Kidney (tissue), 14 donors: ENCODE data around the gene KLF6. TPM values are rescaled to one million over a fixed set of nuclear protein-coding genes. Genes with fewer than 3 reads are reported as not detected.

Source experiments
- DNase-seq, 5 donors: peaks; one replicate each; pipeline ENCODE4 v3.0.0-alpha.2; 2013 to 2020
- FAIRE-seq: peaks from 2 replicates; lab custom pipeline; 2012; peaks lifted over from hg19 to GRCh38; lab: Jason Lieb, UNC
- H3K27ac ChIP-seq, 2 donors: one replicate each; pipeline ENCODE4 v1.7.0; 2013; ENCODE audit warnings: low read depth in 2 of 2, low read length in 2 of 2, inconsistent platforms in 1 of 2
- H3K27me3 ChIP-seq: one replicate; pipeline ENCODE4 v1.7.1; 2013; ENCODE audit warnings: low read length, inconsistent platforms; ENCODE audit not compliant: control insufficient read depth, insufficient read depth
- H3K36me3 ChIP-seq, 3 donors: one replicate each; pipeline versions ENCODE4 v1.7.0 to v1.7.1; 2013; ENCODE audit warnings: low read length in 3 of 3, control low read depth in 1 of 3, inconsistent platforms in 1 of 3; ENCODE audit not compliant: insufficient read depth in 3 of 3, control insufficient read depth in 2 of 3
- H3K4me1 ChIP-seq, 3 donors: one replicate each; pipeline versions ENCODE4 v1.7.0 to v1.7.1; 2013; ENCODE audit warnings: low read length in 3 of 3, inconsistent platforms in 1 of 3, low read depth in 1 of 3; ENCODE audit not compliant: control insufficient read depth in 2 of 3, insufficient read depth in 2 of 3
- H3K4me3 ChIP-seq, 3 donors: one replicate each; pipeline versions ENCODE4 v1.7.0 to v1.8.1; 2013; ENCODE audit warnings: low read length in 3 of 3, control low read depth in 1 of 3, inconsistent platforms in 1 of 3
- H3K9ac ChIP-seq, 3 donors: one replicate each; pipeline versions ENCODE4 v1.7.0 to v1.7.1; 2013; ENCODE audit warnings: low read length in 3 of 3, control low read depth in 1 of 3, inconsistent platforms in 1 of 3
- H3K9me3 ChIP-seq, 3 donors: one replicate each; pipeline versions ENCODE4 v1.7.0 to v1.7.1; 2013; ENCODE audit warnings: low read length in 3 of 3, control low read depth in 1 of 3, inconsistent platforms in 1 of 3; ENCODE audit not compliant: control insufficient read depth in 2 of 3, insufficient read depth in 1 of 3
- intact Hi-C: fragments of 100-400 bp; cut with DNase I; formaldehyde crosslinking; loops from one replicate; pipeline ENCODE4 v1.11.1; 2022
- polyA plus RNA-seq: library from polyadenylated mRNA; stranded (reverse); fragments of 350-450 nt; fragmentation: Illumina TruSeq; extraction: RNeasy Lipid Tissue Mini Kit (QIAGEN cat#74804); gene quantifications from one replicate; pipeline ENCODE4 v1.2.3, GENCODE V29; 2014; ENCODE audit warnings: low read depth, low replicate concordance; ENCODE audit not compliant: insufficient read depth
- total RNA-seq: library from RNA; stranded (reverse); fragmentation: NEBNext Ultra II Directional; extraction: Animal tissue kit (Norgen Biotek cat#: 25700); gene quantifications from one replicate; pipeline ENCODE4 v1.2.1, GENCODE V29; 2021
- TF ChIP-seq, protein P1 (sequence below): IDR thresholded peaks from 3 replicates; pipeline ENCODE4 v1.5.1; 2012; ENCODE audit warnings: mild to moderate bottlenecking, moderate library complexity, borderline replicate concordance; ENCODE audit not compliant: insufficient read depth; ENCODE audit errors: extremely low read depth
- donor health status: control.
- donor health status: control.
- donor health status: control.
- donor health status: control.
- donor health status: control.
- donor health status: DM: yes; HTN: yes; CAD: no.
- donor health status: Normal renal cell carcinoma (clear cell type).

Gene KLF6
- total and polyA plus RNA-seq, 2 donors from 2014 or later: 27.8 to 230 TPM

DNA sequence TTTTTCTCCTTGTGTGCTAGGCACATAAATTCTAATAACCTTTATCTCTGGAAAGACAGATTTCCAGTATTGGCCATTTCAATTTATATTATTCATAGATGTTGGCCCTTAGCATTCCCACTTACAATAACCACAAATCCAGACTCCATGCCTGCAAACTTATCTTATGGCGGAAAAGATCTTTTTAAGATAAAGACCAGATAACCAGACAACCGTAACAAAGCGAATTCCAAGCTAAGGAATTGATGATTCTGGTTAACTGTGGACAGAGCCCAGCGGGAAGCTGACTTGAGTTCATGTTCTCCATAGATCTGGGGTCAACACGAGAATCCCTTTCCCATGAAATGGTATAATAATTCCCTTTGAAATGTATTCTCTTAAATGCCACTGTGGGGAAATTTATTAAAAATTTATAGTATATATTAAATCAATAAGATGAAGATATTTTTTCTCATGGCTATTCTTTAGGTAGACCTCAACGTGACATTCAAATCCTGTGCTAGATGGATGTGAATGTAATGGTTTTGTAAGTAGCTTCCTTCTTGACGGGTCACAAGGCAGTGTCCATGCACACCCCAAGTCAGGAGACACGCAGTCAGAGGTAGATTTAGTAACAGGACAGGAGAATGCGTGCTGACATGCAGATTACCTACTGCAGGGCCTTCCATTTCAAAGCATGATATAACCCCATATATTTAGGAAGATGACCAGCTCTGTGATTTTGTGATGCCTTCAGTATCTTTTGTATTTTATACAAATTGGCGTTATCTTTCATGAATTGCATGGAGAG is 37.7 kb upstream of the KLF6 start:
- TF ChIP-seq, protein P1, sequence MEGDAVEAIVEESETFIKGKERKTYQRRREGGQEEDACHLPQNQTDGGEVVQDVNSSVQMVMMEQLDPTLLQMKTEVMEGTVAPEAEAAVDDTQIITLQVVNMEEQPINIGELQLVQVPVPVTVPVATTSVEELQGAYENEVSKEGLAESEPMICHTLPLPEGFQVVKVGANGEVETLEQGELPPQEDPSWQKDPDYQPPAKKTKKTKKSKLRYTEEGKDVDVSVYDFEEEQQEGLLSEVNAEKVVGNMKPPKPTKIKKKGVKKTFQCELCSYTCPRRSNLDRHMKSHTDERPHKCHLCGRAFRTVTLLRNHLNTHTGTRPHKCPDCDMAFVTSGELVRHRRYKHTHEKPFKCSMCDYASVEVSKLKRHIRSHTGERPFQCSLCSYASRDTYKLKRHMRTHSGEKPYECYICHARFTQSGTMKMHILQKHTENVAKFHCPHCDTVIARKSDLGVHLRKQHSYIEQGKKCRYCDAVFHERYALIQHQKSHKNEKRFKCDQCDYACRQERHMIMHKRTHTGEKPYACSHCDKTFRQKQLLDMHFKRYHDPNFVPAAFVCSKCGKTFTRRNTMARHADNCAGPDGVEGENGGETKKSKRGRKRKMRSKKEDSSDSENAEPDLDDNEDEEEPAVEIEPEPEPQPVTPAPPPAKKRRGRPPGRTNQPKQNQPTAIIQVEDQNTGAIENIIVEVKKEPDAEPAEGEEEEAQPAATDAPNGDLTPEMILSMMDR: no peak
- no peaks in the 10 kb centered on the region for H3K27me3 ChIP-seq
- intact Hi-C loops: no loop called here
- no peak overlapping the region for H3K9ac ChIP-seq
- no peak for DNase-seq
- no peaks in the 10 kb centered on the region for H3K36me3 ChIP-seq
- H3K4me1 ChIP-seq: no peaks in the 10 kb centered on the region
- no peak for FAIRE-seq
- H3K9me3 ChIP-seq: no peaks in the 10 kb centered on the region
- no peak overlapping the region for H3K27ac ChIP-seq
- no peak overlapping the region for H3K4me3 ChIP-seq

DNA sequence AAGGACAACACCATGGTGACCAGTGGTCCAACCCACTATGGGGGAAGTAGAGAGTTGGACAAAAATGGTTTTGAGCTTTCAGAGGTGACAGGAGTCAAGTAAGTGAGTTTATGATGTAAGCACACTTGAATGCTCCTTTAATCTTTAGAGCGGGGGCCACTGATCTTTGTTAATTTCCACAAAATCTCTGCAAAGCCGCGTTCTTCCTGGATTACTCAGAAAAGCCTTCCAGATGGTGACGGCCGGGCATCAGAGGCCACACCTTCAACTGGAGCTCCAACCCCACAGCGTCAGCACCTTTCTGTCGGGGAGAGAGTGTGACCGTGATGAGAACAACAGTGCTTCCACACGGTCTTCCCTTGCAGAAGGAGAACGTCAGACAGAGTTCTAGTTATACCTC is 35.2 kb upstream of the KLF6 start:
- H3K27ac ChIP-seq: no peak overlapping the region
- no peaks in the 10 kb centered on the region for H3K9me3 ChIP-seq
- no peak for DNase-seq
- no peaks in the 10 kb centered on the region for H3K36me3 ChIP-seq
- TF ChIP-seq, protein P1: no peak
- no peaks in the 10 kb centered on the region for H3K4me1 ChIP-seq
- FAIRE-seq: no peak
- no peak overlapping the region for H3K9ac ChIP-seq
- no peak overlapping the region for H3K4me3 ChIP-seq
- H3K27me3 ChIP-seq: no peaks in the 10 kb centered on the region
- intact Hi-C loops: no loop called here

DNA sequence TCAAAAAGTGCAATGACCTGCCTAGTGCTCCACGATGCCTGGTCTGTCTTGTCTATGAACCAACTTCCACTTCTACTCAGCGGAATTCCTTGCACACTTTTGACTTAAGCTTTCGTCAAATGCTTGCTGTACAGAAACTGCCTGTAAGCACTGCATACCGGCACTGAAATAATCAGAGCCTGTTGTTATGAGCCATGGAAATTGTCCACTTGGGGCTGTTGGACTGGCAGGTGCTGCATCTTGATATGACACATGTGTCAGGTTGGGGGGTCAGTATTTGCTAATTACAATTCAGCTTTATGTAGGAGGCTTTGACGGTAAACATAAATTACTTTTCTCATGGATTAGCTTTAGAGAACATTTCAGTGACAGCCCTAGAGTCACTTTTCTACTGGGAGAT is 32.0 kb upstream of the KLF6 start:
- intact Hi-C loops: no loop called here
- H3K27ac ChIP-seq: no peak overlapping the region
- FAIRE-seq: no peak
- H3K4me1 ChIP-seq: peaks cover 0 to 4% (median 2%) of the 10 kb centered on the region in 3 donors
- no peaks in the 10 kb centered on the region for H3K36me3 ChIP-seq
- no peak overlapping the region for H3K9ac ChIP-seq
- TF ChIP-seq, protein P1: no peak
- no peak for DNase-seq
- no peaks in the 10 kb centered on the region for H3K9me3 ChIP-seq
- no peak overlapping the region for H3K4me3 ChIP-seq
- H3K27me3 ChIP-seq: no peaks in the 10 kb centered on the region

DNA sequence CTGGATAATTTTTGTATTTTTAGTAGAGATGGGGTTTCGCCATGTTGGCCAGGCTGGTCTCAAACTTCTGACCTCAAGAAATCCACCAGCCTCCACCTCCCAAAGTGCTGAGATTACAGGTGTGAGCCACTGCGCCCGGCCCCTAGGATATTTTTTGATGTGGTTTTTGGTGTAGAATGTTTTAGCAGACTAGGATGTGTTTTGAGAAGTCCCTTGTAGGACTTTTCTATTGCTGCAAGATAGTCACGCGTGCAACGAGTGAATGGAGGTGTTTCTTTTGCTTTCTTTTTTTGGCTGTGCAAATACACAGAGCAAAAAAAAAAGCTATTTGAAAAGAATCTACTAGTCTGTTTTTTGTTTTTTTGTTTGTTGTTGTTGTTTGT is 29.8 kb upstream of the KLF6 start:
- FAIRE-seq (no peak), DNase-seq (no peak)
- H3K27me3 ChIP-seq: no peaks in the 10 kb centered on the region
- intact Hi-C loops: no loop called here
- H3K4me1 ChIP-seq: peaks cover 2 to 18% (median 17%) of the 10 kb centered on the region in 3 donors
- H3K4me3 ChIP-seq: no peak overlapping the region
- no peak overlapping the region for H3K9ac ChIP-seq
- TF ChIP-seq, protein P1: no peak
- no peaks in the 10 kb centered on the region for H3K9me3 ChIP-seq
- no peaks in the 10 kb centered on the region for H3K36me3 ChIP-seq
- H3K27ac ChIP-seq: no peak overlapping the region
